Activated CD4-positive, alpha-beta memory T cell treated with anti-CD3 and anti-CD28 coated beads, Interleukin-2, amount 10 ng/mL, durations not matched to agents 7 days and 5 days (primary cell): Measurements from ENCODE around the gene ETV3L. TPM values are rescaled to one million over a fixed set of nuclear protein-coding genes. Genes with fewer than 3 reads are reported as not detected.

Source experiments
- CTCF ChIA-PET: fragments of 350-600 bp; sonication (Branson Sonifier 250); formaldehyde crosslinking; loops from one replicate; lab custom pipeline; 2021; ENCODE audit warnings: antibody characterized with exemption, inconsistent platforms; lab: Charles Lee
- POLR2A ChIA-PET: fragments of 350-600 bp; sonication (Branson Sonifier 250); formaldehyde crosslinking; loops from one replicate; lab custom pipeline; 2021; ENCODE audit warnings: antibody characterized with exemption; lab: Charles Lee
- DNase-seq: peaks from one replicate; pipeline ENCODE4 v3.0.0-alpha.2; 2020
- H3K27ac Mint-ChIP-seq: one replicate; pipeline ENCODE4 v1.8.0; 2021; ENCODE audit warnings: mild to moderate bottlenecking, mixed read lengths
- H3K27me3 Mint-ChIP-seq: one replicate; pipeline ENCODE4 v1.8.0; 2021; ENCODE audit warnings: mixed read lengths
- H3K36me3 Mint-ChIP-seq: one replicate; pipeline ENCODE4 v1.8.0; 2021; ENCODE audit warnings: low read depth, mixed read lengths
- H3K4me1 Mint-ChIP-seq: one replicate; pipeline ENCODE4 v1.8.0; 2021; ENCODE audit warnings: mixed read lengths
- H3K4me3 Mint-ChIP-seq: one replicate; pipeline ENCODE4 v1.8.0; 2021; ENCODE audit warnings: mild to moderate bottlenecking, mixed read lengths
- H3K9me3 Mint-ChIP-seq: one replicate; pipeline ENCODE4 v1.8.0; 2021; ENCODE audit warnings: mixed read lengths
- total RNA-seq, 2 experiments: library from RNA; stranded (reverse); gene quantifications; one replicate each; pipeline ENCODE4 v1.2.3, GENCODE V29; 2021

The ETV3L gene
- not detected for total RNA-seq

DNA sequence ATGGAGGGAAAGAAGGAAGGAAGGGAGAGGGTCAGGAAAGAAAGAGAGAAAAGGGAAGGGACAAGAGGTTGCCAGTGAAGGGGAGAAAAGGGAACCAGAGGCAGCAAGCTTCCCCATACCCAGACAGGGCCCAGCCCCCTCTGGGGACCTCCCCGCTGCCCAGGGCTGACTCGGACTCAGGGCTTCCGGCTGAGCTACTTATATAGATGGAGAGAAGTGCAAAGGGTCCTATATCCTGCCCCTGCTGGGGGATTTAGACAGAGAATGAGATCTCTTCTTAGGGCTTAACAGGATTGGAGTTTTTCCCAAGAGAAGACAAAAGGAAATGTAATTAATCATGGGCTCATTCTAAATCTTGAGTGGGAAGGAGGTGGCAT, at the start of gene ETV3L:
Gene ETV3L, minus strand, starts transcription at position 176 of the 377 bp plus-strand sequence. CDS start 285 bp downstream, outside the sequence.
- peaks cover 18% of the 10 kb centered on the region for H3K27me3 Mint-ChIP-seq
- no peak within 1 kb of the TSS for H3K4me3 Mint-ChIP-seq
- CTCF ChIA-PET: interaction anchor here (0.5 to 1.0 kb wide), 3 partner anchors 9 to 30 kb away, joined by 3 to 4 read pairs (median 3); no protein-coding TSS in a partner anchor
- POLR2A ChIA-PET: no interaction called here
- H3K36me3 Mint-ChIP-seq: no peaks in the 10 kb centered on the region
- H3K9me3 Mint-ChIP-seq: no peaks in the 10 kb centered on the region
- no peak within 1 kb of the TSS for H3K27ac Mint-ChIP-seq
- no peak for DNase-seq
- H3K4me1 Mint-ChIP-seq: peaks cover 7% of the 10 kb centered on the region

DNA sequence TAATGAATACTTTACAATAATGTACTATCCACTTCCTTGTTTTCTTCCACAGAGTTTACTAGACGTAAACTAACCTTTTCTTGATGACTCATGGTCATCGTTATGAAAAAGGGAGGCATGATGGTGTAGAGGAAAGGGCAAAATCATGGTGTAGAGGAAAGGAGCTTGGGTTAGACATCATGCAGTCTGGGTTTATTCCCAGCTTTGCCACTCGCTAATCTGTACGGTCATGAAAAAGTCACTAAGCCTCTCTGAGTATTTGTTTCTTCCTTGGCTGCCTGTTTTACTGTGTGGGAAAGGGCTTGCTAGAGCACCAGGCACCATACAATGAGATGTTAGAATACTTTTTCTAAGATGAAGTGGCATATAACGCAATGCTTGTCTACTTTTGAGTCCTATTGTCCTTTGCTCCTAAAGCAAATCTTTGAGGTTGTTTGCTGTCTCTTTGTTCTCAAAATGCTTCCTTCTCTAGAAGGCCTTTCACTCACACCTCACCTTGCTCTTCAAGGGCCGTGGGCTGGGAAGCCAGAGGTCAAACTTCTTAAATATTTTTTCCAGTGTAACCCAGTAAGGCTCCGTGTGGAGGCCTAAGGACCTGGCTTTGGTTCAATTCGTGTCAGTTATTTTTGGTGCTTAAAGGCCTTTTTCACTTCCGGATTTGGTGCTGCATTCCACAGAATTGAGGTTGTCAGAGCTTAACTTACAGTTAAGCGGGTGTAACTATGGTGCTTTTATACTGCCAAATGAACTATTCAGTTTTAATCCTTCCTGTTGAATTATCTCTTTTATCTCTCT, 48.5 kb upstream of the ETV3L start:
- POLR2A ChIA-PET: interaction anchor here (0.6 to 2.6 kb wide), 2 partner anchors 9 to 392 kb away, joined by 3 to 12 read pairs; partner anchors contain the start of gene ETV3
- Mint-ChIP-seq H3K9me3 (no peaks in the 10 kb centered on the region), H3K36me3 (no peaks in the 10 kb centered on the region), H3K4me1 (peaks cover 51% of the 10 kb centered on the region), H3K27ac (peak overlapping the region; percentile 3), H3K27me3 (peaks cover 2% of the 10 kb centered on the region), H3K4me3 (no peak overlapping the region)
- CTCF ChIA-PET: interaction anchor here (1.3 to 13.6 kb wide), 4 partner anchors 8 to 60 kb away, joined by 3 to 436 read pairs (median 13); no protein-coding TSS in a partner anchor
- no peak for DNase-seq

DNA sequence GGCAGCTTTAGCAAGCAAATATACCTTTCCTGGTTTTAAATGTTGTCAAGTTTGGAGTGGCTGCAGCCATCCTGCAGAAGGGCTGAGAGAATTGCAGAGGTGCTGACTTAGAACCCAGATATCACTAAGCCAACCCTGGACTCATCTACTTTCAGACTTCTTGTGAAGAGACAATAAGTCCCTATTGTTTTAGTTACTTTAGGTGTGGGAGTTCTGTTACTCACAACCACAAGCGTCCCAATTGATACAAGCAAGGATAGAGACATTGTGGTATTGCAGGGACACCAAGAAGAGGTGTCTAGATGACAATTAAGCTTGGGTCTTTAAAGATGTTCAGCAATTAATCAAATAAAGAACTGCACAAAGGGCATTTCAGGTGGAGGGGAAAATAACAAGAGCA, 47.4 kb upstream of the ETV3L start:
- Mint-ChIP-seq H3K4me1 (peaks cover 44% of the 10 kb centered on the region), H3K36me3 (no peaks in the 10 kb centered on the region), H3K27me3 (peaks cover 2% of the 10 kb centered on the region), H3K9me3 (no peaks in the 10 kb centered on the region), H3K27ac (no peak overlapping the region), H3K4me3 (no peak overlapping the region)
- DNase-seq: no peak
- ChIA-PET CTCF (interaction anchor here (1.3 to 13.6 kb wide), 3 partner anchors 9 to 59 kb away, joined by 3 to 436 read pairs (median 21); no protein-coding TSS in a partner anchor), POLR2A (no interaction called here)

DNA sequence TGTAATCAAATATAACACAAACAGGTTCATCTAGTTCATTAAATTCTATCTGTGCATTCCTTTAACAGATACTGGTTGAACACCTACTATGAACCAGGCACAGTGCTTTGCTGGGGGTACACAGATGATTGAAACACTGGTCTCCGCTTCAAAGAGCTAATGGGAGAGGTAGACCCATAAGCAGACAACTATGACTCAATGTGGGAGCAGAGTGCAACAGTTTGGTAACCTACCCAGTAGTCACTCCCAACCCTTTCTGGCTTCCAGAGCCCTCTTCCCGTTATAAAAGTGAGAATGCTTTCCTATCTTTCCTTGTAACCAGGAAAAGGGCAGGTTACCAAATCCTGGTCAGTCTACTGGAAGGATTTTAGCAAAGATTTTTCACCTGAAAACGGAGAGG, 46.6 kb upstream of the ETV3L start:
- Mint-ChIP-seq H3K9me3 (no peaks in the 10 kb centered on the region), H3K27me3 (peaks cover 2% of the 10 kb centered on the region), H3K36me3 (no peaks in the 10 kb centered on the region), H3K4me1 (peaks cover 40% of the 10 kb centered on the region), H3K4me3 (no peak overlapping the region), H3K27ac (no peak overlapping the region)
- ChIA-PET POLR2A (no interaction called here), CTCF (interaction anchor here (4.0 to 13.6 kb wide), 2 partner anchors 10 to 58 kb away, joined by 21 to 436 read pairs; no protein-coding TSS in a partner anchor)
- no peak for DNase-seq

DNA sequence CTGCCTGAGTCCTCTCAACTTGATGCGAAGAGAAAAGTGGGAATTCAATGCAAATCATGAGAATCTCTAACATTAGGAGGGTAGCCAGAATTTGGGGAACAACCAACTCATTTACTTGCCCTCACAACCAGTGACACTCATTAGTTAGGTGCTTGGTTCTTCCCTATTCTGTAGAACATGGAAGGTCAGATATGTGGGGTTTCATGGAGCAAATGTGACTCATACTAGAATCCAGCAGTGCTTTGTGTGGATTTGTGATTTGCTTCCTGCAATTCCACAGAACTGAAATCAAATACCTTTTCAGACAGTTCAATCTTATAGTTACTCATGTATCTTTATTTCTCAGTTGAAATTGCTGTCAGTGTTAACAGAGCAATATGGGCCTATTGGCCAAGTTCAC, 45.5 kb upstream of the ETV3L start:
- Mint-ChIP-seq H3K9me3 (no peaks in the 10 kb centered on the region), H3K4me3 (no peak overlapping the region), H3K27me3 (peaks cover 2% of the 10 kb centered on the region), H3K4me1 (peaks cover 28% of the 10 kb centered on the region), H3K27ac (no peak overlapping the region), H3K36me3 (no peaks in the 10 kb centered on the region)
- ChIA-PET CTCF (interaction anchor here (4.0 kb wide), 1 partner anchor 11 kb away, joined by 21 read pairs; no protein-coding TSS in a partner anchor), POLR2A (no interaction called here)
- no peak for DNase-seq

DNA sequence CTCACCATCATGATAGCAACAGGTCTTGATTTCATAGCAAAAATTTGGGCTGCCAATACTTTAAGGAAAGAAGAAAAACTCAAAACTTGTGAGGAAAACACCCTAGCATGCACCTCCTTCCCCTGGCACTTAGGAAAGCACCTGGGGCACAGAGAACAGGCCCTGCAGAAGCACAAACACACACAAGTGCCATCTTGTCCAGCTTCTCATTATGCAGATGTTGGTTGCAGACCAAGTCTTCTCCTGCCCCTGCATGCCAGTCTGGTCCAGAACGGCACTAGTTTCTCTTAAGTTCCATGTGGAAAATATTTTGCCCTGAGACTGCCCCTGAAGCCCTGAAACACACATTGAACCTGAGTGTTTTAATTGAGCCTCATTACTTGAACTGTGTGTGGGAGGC, 44.9 kb upstream of the ETV3L start:
- no peak for DNase-seq
- Mint-ChIP-seq H3K9me3 (no peaks in the 10 kb centered on the region), H3K36me3 (no peaks in the 10 kb centered on the region), H3K27me3 (peaks cover 2% of the 10 kb centered on the region), H3K27ac (no peak overlapping the region), H3K4me1 (peaks cover 25% of the 10 kb centered on the region), H3K4me3 (no peak overlapping the region)
- CTCF ChIA-PET: no interaction called here
- POLR2A ChIA-PET: interaction anchor here (0.5 to 1.3 kb wide), 2 partner anchors 11 to 328 kb away, joined by 3 to 4 read pairs; partner anchors contain the start of gene SH2D2A

DNA sequence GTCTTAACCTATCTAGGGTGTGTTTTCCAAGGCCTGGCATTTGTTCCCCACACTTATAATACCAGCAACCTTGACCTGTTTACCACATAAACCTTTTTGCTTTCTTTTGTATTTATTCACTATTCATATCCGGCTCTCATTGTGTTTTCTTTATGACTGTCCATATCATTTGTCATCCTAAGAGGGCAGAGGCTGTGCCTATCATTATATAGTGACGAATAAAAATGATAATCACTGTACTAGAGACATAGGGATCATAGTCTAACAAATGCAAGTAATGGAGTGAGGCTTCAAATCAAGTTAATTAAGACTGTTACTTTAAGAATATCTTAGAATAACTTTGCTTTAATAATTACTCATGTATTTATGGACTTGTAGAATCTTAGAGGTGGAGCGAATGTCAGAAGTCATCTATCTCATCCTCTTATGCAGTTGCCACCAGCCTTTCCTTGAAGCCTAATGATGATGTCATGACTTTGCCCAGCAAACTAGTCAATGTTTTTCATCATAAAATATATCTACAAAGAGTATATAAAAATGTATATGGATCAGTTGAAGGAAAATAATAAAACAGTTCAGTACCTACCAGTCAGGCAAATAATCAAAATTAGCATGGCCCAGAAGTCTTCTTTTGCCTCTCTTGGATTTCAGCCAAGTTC, 43.3 kb upstream of the ETV3L start:
- Mint-ChIP-seq H3K27me3 (peaks cover 2% of the 10 kb centered on the region), H3K27ac (no peak overlapping the region), H3K4me1 (peaks cover 17% of the 10 kb centered on the region), H3K36me3 (no peaks in the 10 kb centered on the region), H3K9me3 (no peaks in the 10 kb centered on the region), H3K4me3 (no peak overlapping the region)
- ChIA-PET POLR2A (no interaction called here), CTCF (interaction anchor here (0.9 to 1.5 kb wide), 2 partner anchors 13 to 56 kb away, joined by 4 to 7 read pairs; no protein-coding TSS in a partner anchor)
- DNase-seq: no peak

DNA sequence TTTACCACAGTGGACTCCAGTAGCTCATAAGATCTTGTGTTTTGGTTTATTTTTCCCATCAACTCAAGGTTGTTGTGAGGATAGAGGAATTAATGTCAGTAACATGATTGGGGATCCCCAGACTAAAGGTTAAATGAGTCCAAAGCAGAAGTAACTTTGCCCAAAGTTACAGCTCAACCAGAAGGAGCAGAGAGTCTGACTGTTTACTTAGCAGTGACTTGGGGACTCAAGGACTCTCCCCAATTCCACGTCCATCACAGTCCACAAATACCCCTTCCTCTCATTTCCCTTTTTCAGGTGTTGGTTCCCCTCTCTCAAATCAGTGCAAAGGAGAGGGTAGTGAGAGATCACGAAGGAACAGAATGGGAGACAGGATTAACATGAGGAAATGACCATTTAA, 42.6 kb upstream of the ETV3L start:
- Mint-ChIP-seq H3K27me3 (peaks cover 2% of the 10 kb centered on the region), H3K27ac (no peak overlapping the region), H3K4me1 (peaks cover 15% of the 10 kb centered on the region), H3K36me3 (peaks cover 7% of the 10 kb centered on the region), H3K9me3 (no peaks in the 10 kb centered on the region), H3K4me3 (no peak overlapping the region)
- ChIA-PET POLR2A (interaction anchor here (0.5 kb wide), 1 partner anchor 1868 kb away, joined by 4 read pairs; the partner anchor contains the start of gene IFI16), CTCF (interaction anchor here (0.9 to 1.7 kb wide), 3 partner anchors 14 to 55 kb away, joined by 4 to 7 read pairs (median 4); no protein-coding TSS in a partner anchor)
- no peak for DNase-seq

DNA sequence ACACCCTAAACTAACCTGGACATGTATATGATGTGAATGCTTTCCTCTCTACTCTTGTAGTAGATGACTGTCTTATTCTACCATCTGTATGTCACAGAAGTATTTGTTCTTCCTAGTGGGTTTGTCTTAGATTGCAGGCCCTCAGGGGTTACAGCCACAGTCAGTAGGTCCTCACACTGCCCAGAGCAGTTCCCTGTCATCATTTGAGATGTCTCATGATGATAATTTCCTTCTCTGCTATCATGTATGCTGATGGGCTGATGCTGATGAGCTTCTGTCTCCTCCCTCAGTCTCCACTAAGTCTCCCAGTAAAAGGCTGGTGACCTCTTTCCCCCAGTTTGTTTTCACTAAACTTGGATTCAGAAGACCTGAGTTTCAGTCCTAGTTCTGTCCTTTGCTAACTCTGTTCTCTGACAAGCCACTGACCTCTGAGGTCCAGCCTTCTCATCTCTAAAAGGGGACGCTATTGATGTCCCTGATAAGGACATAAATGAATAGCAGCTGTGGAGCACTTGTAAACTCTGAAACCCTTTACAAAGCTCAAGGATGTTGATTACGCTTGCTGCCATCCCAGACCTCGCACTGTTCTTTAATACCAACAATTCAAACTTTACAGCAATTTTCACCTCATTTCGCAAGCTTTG, 41.7 kb upstream of the ETV3L start:
- Mint-ChIP-seq H3K9me3 (no peaks in the 10 kb centered on the region), H3K4me3 (no peak overlapping the region), H3K4me1 (peaks cover 22% of the 10 kb centered on the region), H3K27me3 (peaks cover 2% of the 10 kb centered on the region), H3K36me3 (peaks cover 10% of the 10 kb centered on the region), H3K27ac (no peak overlapping the region)
- ChIA-PET CTCF (interaction anchor here (1.5 to 1.7 kb wide), 2 partner anchors 15 to 51 kb away, joined by 4 to 7 read pairs; no protein-coding TSS in a partner anchor), POLR2A (interaction anchor here (0.5 kb wide), 1 partner anchor 1869 kb away, joined by 4 read pairs; the partner anchor contains the start of gene IFI16)
- no peak for DNase-seq

DNA sequence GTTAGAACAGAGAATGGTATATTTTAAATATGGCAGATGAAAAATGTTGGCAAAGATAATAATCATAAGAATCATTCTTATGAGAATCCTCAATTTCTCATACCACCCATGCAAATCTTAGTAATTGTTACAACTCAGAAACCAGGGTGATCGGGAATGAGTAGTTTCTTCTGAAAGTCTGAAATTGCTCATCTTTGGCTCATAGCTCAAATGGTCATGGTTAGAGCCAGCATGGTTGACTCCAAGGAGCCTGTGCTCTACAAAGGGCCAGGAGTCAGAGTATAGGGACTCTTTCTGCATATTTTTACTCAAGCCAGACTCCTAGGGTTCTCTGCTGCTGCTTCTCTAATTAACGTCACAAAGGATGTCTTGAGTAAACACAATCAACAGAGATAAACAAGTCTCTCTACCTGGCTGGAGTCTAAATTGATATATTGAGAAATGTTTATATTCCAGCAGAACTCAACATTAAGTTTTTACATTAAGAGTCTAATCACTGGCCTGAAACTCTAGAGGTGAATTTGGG, 40.5 kb upstream of the ETV3L start:
- H3K27me3 Mint-ChIP-seq: peaks cover 2% of the 10 kb centered on the region
- H3K9me3 Mint-ChIP-seq: no peaks in the 10 kb centered on the region
- no peak for DNase-seq
- H3K4me3 Mint-ChIP-seq: no peak overlapping the region
- H3K27ac Mint-ChIP-seq: no peak overlapping the region
- ChIA-PET CTCF (interaction anchor here (1.0 to 1.8 kb wide), 5 partner anchors 8 to 50 kb away, joined by 3 to 5 read pairs (median 3); no protein-coding TSS in a partner anchor), POLR2A (interaction anchor here (1.4 to 3.4 kb wide), 2 partner anchors 9 to 11 kb away, joined by 4 to 12 read pairs; no protein-coding TSS in a partner anchor)
- H3K36me3 Mint-ChIP-seq: peaks cover 22% of the 10 kb centered on the region
- peaks cover 34% of the 10 kb centered on the region for H3K4me1 Mint-ChIP-seq

DNA sequence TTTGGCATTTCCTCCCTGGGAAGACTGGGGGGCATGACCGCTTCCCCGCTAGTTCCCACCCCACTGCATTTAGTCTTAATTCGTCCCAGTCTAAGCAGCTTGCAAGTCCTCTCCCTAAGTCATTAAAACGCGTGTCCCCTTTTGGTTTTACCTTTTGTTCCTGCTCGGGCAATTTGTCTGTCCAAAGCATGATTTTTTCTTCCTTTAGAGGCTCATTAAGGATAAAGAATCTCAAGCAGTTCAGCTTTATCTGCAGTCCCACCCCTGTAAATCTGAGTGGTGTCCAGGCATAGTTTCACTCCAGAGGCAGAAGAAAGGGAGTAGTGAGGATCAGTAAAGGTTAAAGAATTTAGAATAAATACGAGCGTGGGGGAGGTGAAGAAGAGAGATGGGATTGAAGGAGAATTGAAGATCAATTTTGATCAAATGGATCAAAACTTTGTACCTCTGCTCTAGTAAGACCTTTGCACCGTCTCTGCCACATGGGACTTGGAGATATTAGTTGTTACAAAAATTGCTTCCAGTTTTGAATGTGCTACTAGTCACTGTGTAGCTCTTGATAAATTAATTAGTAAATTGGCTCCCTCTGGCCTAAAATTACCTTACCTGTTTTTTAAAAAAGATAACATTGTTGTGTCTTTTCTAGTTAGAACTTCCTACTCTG, 39.6 kb upstream of the ETV3L start:
- Mint-ChIP-seq H3K9me3 (no peaks in the 10 kb centered on the region), H3K36me3 (peaks cover 32% of the 10 kb centered on the region), H3K4me3 (peak overlapping the region; percentile 92), H3K4me1 (peaks cover 44% of the 10 kb centered on the region), H3K27ac (peak overlapping the region; percentile 71), H3K27me3 (peaks cover 2% of the 10 kb centered on the region)
- POLR2A ChIA-PET: interaction anchor here (0.6 to 3.4 kb wide), 5 partner anchors 10 to 42 kb away, joined by 3 to 12 read pairs (median 5); no protein-coding TSS in a partner anchor
- no peak for DNase-seq
- CTCF ChIA-PET: interaction anchor here (1.0 to 4.6 kb wide), 4 partner anchors 9 to 49 kb away, joined by 3 to 48 read pairs (median 4); no protein-coding TSS in a partner anchor
